HG02973 (cell line): ENCODE measurements around the gene BRINP1.
"Not testable (repeated sequence)": the region's sequence is repeated elsewhere in the genome, so short reads cannot be mapped to it uniquely, and the experiment has no call there.

ENCODE experiments used
- ATAC-seq: cut with Tn5 transposase; IDR thresholded peaks from one replicate; pipeline ENCODE4 v1.9.1; 2021; ENCODE audit warnings: moderate library complexity; ENCODE audit not compliant: unreplicated experiment

Gene BRINP1

GRCh38 chr9:119215651-119216050 lies 153.6 kb downstream of the BRINP1 start:
- no peak for ATAC-seq

- no peak for ATAC-seq
These were observed 155.8 kb downstream of the BRINP1 start for GRCh38 chr9:119213471-119213870.

- ATAC-seq, result no peak
These were observed 171.2 kb downstream of the BRINP1 start for GRCh38 chr9:119197893-119198607.

- ATAC-seq, result no peak
These were observed 173.7 kb downstream of the BRINP1 start for GRCh38 chr9:119195521-119195920.

- no peak for ATAC-seq
These were observed 183.9 kb downstream of the BRINP1 start for GRCh38 chr9:119185298-119185697.

- ATAC-seq, result no peak
These were observed 184.8 kb downstream of the BRINP1 start for GRCh38 chr9:119184265-119184936.

GRCh38 chr9:119181561-119181960 lies 187.7 kb downstream of the BRINP1 start:
- no peak for ATAC-seq

GRCh38 chr9:119180897-119181296 lies 188.3 kb downstream of the BRINP1 start:
- no peak for ATAC-seq

- no peak for ATAC-seq
These were observed 189.5 kb downstream of the BRINP1 start for GRCh38 chr9:119179701-119180100.

GRCh38 chr9:119177196-119177595 lies 192.0 kb downstream of the BRINP1 start:
- no peak for ATAC-seq

GRCh38 chr9:119175581-119175980 lies 193.7 kb downstream of the BRINP1 start:
- no peak for ATAC-seq

- not testable (repeated sequence) for ATAC-seq
These were observed 200.0 kb downstream of the BRINP1 start for GRCh38 chr9:119169222-119169621.

GRCh38 chr9:119167876-119168275 lies 201.4 kb downstream of the BRINP1 start:
- no peak for ATAC-seq

- no peak for ATAC-seq
These were observed 202.0 kb downstream of the BRINP1 start for GRCh38 chr9:119167267-119167666.

- no peak for ATAC-seq
These were observed 203.1 kb downstream of the BRINP1 start for GRCh38 chr9:119166096-119166495.

- no peak for ATAC-seq
These were observed 204.1 kb downstream of the BRINP1 start for GRCh38 chr9:119165131-119165530.

- ATAC-seq, result no peak
These were observed 204.5 kb downstream of the BRINP1 start for GRCh38 chr9:119164716-119165115.

GRCh38 chr9:119160551-119160950 lies 208.7 kb downstream of the BRINP1 start:
- ATAC-seq, result no peak

GRCh38 chr9:119159386-119159785 lies 209.8 kb downstream of the BRINP1 start:
- no peak for ATAC-seq

- ATAC-seq, result no peak
These were observed 212.0 kb downstream of the BRINP1 start for GRCh38 chr9:119157196-119157595.

GRCh38 chr9:119156354-119156753 lies 212.9 kb downstream of the BRINP1 start:
- ATAC-seq, result no peak

GRCh38 chr9:119154527-119154926 lies 214.7 kb downstream of the BRINP1 start:
- no peak for ATAC-seq

GRCh38 chr9:119153402-119153801 lies 215.8 kb downstream of the BRINP1 start:
- no peak for ATAC-seq
